AG04450 (cell line): Measurements from ENCODE around the gene MORN1. TPM values are rescaled to one million over a fixed set of nuclear protein-coding genes. Genes with fewer than 3 reads are reported as not detected.
A peak's percentile ranks its signal among the peaks of the same experiment; 100 is the strongest.

Experiments used
- CTCF ChIA-PET: fragments of 300-600, 350-600 bp; formaldehyde crosslinking; extraction: SDS; loops from one replicate; lab custom pipeline; 2022; ENCODE audit warnings: antibody characterized with exemption, inconsistent platforms; lab: Charles Lee
- POLR2A ChIA-PET: fragments of 350-600 bp; formaldehyde crosslinking; extraction: SDS; loops from one replicate; lab custom pipeline; 2021; ENCODE audit warnings: antibody characterized with exemption, inconsistent platforms; lab: Yijun Ruan, JAX
- DNase-seq: peaks from one replicate; pipeline ENCODE4 v3.0.0-alpha.2; 2011; ENCODE audit warnings: low read depth, low spot score
- H3K27ac ChIP-seq: one replicate; pipeline ENCODE4 v1.5.1; 2012; ENCODE audit warnings: low read depth, low read length, control low read depth
- H3K27me3 ChIP-seq: one replicate; pipeline ENCODE4 v1.6.0; 2012; ENCODE audit warnings: low read length; ENCODE audit not compliant: control insufficient read depth, insufficient read depth
- H3K4me3 ChIP-seq: 2 replicates; pipeline ENCODE4 v1.5.1; 2011; ENCODE audit warnings: mild to moderate bottlenecking, low read depth, low read length, control low read depth
- H3K9me3 ChIP-seq: 2 replicates; pipeline ENCODE4 v1.5.1; 2012; ENCODE audit warnings: low read length; ENCODE audit not compliant: control insufficient read depth, insufficient read depth
- polyA plus RNA-seq: library from polyadenylated mRNA; depleted of rRNA; stranded (reverse); fragments of >200 nt; gene quantifications from 2 replicates; pipeline ENCODE4 v1.2.3, GENCODE V29; 2011
- TF ChIP-seq, protein P1 (sequence below): IDR thresholded peaks from 2 replicates; pipeline ENCODE4 v1.5.1; 2011; ENCODE audit warnings: low read depth, low read length, control low read depth, inconsistent platforms

Gene MORN1
- polyA plus RNA-seq, 1 experiment: 3.6 TPM

DNA sequence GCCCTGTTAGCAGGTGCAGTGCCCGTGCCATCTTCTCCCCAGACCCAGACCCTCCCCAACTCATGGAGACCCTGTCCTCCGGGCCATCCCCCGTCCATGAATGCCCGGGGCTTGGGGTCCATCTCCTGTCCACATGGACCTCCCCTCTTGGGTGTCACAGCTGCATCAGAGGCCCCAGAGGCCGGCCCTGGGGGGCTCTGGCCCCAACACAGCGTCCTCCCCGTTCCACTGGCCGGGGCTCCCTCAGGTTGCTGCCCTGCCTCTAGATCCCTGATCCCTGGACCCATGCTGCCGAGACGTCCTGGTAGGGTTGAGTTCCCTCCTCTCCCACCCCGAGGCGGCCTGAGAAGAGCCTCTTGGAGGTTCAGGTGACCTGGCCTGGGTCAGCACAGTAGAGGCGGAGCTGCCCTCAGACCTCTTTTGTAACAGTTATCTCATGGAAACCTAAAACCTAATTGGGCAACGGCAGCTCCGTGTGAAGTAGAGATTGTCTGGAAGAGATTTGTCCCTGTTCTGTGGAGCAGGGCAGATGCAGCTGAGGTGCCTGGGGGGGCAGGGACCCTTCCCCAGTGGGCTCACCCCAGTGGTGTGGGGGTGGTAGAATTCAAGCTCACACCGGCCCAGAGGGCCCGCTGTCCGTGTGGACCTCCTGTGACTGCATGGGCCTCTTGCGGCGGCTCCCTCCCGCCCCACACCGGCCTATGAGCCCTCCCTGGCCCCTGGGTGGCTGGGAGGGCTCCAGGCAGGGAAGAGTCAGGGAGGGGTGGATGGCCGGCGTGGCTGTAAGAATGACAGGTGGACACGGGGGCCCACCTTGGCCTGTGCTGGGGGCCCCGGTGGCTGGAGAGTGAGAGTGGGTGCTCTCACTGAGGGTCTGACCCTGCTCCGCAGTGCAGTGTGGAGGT, 107.1 kb downstream of the MORN1 start:
- Histone ChIP-seq H3K9me3 (no peaks in the 10 kb centered on the region; the same call in 1 of the 2 replicates), H3K4me3 (no peak overlapping the region), H3K27ac (no peak overlapping the region), H3K27me3 (no peaks in the 10 kb centered on the region)
- TF ChIP-seq, protein P1, sequence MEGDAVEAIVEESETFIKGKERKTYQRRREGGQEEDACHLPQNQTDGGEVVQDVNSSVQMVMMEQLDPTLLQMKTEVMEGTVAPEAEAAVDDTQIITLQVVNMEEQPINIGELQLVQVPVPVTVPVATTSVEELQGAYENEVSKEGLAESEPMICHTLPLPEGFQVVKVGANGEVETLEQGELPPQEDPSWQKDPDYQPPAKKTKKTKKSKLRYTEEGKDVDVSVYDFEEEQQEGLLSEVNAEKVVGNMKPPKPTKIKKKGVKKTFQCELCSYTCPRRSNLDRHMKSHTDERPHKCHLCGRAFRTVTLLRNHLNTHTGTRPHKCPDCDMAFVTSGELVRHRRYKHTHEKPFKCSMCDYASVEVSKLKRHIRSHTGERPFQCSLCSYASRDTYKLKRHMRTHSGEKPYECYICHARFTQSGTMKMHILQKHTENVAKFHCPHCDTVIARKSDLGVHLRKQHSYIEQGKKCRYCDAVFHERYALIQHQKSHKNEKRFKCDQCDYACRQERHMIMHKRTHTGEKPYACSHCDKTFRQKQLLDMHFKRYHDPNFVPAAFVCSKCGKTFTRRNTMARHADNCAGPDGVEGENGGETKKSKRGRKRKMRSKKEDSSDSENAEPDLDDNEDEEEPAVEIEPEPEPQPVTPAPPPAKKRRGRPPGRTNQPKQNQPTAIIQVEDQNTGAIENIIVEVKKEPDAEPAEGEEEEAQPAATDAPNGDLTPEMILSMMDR: no peak
- POLR2A ChIA-PET: interaction anchor here (1.0 kb wide), 1 partner anchor 15 kb away, joined by 3 read pairs; no protein-coding TSS in a partner anchor
- CTCF ChIA-PET: no interaction called here
- DNase-seq: no peak

DNA sequence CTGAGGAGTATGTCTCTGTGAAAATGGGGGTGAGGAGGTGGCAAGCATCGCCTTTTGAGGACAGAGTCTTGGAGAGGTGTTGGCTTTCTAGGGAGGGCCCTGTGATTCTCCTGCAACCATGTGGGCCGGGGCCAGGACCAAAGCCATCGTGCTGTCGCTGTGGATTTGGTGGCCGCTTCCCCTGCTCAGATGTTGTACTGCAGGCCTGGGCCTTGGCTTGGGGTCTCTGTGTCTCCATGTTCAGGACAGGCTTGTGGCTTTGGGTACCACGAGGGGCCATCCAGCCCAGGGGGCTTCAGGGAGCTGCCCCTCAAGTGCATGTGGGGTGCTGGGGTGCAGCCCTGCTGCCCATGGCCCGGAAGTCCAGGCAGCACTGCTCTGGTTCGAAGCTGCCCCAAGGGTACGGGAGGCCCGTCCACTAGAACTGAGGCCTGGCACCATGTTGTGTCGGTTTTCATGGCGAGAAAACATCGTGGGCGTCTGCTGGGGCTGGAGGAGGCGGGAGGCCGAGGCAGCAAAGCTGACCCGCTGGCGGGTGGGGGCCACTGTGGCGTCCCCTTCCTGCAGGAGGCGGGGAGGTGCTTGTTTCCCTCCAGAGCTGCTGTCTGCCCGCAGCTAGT, 107.9 kb downstream of the MORN1 start:
- Histone ChIP-seq H3K27ac (no peak overlapping the region), H3K27me3 (no peaks in the 10 kb centered on the region), H3K9me3 (no peaks in the 10 kb centered on the region; the same call in 1 of the 2 replicates), H3K4me3 (no peak overlapping the region)
- no peak for DNase-seq
- TF ChIP-seq, protein P1: no peak
- ChIA-PET CTCF (interaction anchor here (0.5 kb wide), 1 partner anchor 39 kb away, joined by 3 read pairs; no protein-coding TSS in a partner anchor), POLR2A (interaction anchor here (1.0 kb wide), 1 partner anchor 16 kb away, joined by 3 read pairs; no protein-coding TSS in a partner anchor)

DNA sequence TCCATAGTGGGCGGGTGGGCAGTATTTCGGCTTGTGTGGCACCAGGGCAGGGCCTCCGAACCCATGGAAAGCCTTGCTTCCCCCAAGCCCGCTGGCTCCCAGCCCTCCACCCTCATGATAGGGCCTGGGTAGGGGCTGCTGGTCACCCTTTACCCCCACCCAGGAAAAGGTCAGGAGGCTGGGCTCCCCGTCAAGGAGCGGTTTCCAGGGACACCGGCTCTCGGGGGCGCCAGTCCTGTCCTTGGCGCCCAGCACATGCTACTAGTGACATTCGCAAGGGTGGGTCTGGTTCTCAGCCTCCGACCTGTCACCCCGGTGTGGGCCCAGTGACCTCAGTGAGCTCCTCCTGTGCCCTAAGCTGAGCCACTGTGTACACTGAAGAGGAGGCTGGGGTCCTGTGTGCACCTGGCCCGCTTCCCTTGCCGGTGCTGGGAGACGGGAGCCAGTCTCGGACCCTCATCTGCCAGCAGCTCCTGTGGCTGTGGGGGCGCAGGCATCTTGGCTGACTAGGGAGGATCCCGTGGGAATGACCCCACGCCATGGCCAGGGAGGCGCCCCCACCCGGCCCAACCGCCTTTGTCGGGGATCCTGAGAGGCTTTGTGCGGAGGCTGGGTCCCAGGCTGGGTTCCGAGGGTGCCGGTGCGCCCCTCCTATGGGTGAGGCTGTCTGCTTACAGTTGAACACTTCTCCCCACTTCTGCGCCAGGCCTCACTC, 108.6 kb downstream of the MORN1 start:
- Histone ChIP-seq H3K27me3 (no peaks in the 10 kb centered on the region), H3K27ac (no peak overlapping the region), H3K9me3 (peaks cover 1% of the 10 kb centered on the region; the same call in 1 of the 2 replicates), H3K4me3 (no peak overlapping the region)
- TF ChIP-seq, protein P1: no peak
- ChIA-PET CTCF (interaction anchor here (0.5 kb wide), 1 partner anchor 39 kb away, joined by 3 read pairs; no protein-coding TSS in a partner anchor), POLR2A (interaction anchor here (1.0 kb wide), 1 partner anchor 17 kb away, joined by 3 read pairs; no protein-coding TSS in a partner anchor)
- DNase-seq: no peak

DNA sequence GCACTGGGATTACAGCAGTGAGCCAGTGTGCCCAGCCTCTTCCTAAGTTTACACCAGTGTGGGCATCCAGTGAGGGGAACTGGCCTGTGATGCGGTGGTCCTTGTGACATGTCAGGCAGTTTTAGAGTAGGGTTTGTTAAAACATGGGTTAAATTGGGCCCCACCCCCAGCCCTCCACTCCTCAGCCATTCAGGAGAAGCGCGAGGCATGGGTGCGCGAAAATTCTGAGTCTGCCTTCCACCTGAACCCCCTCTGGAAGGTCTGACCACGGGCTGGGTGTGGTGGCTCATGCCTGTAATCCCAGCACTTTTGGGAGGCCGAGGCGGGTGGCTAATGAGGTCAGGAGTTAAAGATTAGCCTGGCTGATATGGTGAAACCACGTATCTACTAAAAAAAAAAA, 111.5 kb downstream of the MORN1 start:
- H3K27ac ChIP-seq: peak overlapping the region; percentile 70
- ChIA-PET POLR2A (no interaction called here), CTCF (no interaction called here)
- H3K27me3 ChIP-seq: no peaks in the 10 kb centered on the region
- H3K9me3 ChIP-seq: peaks cover 4% of the 10 kb centered on the region; the same call in 1 of the 2 replicates
- DNase-seq: no peak
- TF ChIP-seq, protein P1: no peak
- H3K4me3 ChIP-seq: no peak overlapping the region
